ENCODE measurements around the gene SEPSECS.
"Not testable (repeated sequence)": the region's sequence is repeated elsewhere in the genome, so short reads cannot be mapped to it uniquely, and the experiment has no call there.

SEPSECS gene

GRCh38 chr4:25083441-25083840, 76.8 kb downstream of the SEPSECS start:
- DNase-seq (ENCODE audit: low read depth in 2 of 2): not testable (repeated sequence)

DNA sequence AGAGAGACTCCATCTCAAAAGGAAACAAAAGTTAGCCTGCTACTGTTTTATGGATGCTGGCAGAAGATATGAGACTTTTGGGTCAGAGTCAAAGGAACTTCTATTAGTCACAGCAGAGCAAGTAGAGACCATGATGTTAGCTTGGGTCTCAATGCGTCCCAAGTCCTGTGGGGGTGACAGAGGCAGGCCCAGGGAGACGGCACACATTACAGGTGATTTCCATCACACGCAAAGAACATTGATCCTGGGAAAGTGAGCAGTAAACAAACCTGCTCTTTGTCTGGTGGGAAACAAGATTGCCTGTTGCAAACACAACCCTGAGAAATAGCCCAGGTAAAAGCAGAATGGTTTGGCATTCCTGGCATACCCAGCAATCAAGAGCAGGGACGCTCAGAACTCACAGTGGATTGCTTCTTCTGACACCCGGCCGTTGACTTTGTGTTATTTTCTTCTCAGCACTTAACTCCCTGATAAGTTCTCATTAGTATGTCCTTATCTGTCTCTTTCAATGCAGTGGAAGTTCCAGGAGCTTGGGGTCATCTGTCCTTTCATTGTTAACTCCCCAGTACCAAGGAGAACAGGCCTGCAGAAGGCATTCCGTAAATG, 78.3 kb downstream of the SEPSECS start:
- no peak for DNase-seq (ENCODE audit: low read depth in 2 of 2)

- DNase-seq (ENCODE audit: low read depth in 2 of 2): no peak
Observed at GRCh38 chr4:25080571-25080970, 79.7 kb downstream of the SEPSECS start.

DNA sequence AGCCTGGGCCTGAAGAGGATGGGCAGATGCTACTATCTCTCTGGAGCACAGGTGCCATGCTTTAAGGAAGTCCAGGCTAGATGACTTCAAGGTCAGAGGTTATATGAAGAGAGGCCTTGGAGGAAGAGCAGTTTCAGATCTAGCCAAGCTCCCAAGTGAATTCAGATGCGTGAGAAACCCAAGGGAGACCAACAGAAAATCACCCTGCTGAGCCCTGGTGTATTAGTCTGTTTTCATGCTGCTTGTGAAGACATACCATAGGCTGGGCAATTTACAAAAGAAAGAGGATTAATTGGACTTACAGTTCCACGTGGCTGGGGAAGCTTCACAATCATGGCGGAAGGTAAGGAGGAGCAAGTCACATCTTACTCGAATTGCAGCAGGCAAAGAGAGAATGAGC, 81.7 kb downstream of the SEPSECS start:
- DNase-seq (ENCODE audit: low read depth in 2 of 2): no peak

GRCh38 chr4:25076625-25077398, 83.4 kb downstream of the SEPSECS start:
- DNase-seq (ENCODE audit: low read depth in 2 of 2): no peak

DNA sequence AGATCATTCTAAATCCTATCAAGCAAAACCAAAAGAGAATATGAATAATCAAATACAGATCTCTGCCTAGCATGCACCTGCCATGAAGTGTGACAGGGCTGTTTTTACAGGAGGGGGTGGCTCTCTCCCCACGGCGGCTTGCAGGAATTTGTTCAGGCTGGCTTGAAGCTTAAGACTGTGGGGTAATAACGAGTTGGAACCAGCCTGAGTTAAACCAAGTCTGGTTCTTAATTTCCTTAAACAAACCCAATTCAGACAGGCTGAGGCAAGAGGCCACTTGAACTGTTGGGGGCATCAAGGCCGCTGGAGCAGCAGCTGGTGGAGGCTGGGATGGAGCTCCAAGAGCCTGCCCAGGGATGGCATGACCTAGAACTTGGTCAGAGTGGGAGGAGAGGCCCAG, 84.4 kb downstream of the SEPSECS start:
- DNase-seq (ENCODE audit: low read depth in 2 of 2): no peak

GRCh38 chr4:25075129-25075528, 85.1 kb downstream of the SEPSECS start:
- no peak for DNase-seq (ENCODE audit: low read depth in 2 of 2)

DNA sequence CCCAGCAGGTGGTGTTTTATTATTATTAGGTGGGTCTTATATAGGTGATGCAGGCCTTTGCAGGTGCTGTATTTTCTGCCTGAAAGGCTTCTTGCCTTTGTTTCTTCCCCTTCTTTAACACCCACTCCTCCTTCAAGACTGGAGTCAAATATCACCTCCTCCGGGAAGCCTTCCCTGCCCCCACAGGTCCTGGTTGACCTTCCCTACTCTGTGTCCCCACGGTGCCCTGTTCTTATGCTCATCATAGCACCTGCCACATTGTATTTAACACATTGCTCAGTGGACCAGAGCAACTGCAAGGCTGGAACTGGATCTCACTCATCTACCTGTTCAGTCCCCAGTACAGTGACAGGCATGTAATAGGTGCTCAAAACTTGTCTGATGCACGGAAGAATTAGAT, 89.7 kb downstream of the SEPSECS start:
- no peak for DNase-seq (ENCODE audit: low read depth in 2 of 2)
